ENCODE data around the gene TOMM6.

The TOMM6 gene

DNA sequence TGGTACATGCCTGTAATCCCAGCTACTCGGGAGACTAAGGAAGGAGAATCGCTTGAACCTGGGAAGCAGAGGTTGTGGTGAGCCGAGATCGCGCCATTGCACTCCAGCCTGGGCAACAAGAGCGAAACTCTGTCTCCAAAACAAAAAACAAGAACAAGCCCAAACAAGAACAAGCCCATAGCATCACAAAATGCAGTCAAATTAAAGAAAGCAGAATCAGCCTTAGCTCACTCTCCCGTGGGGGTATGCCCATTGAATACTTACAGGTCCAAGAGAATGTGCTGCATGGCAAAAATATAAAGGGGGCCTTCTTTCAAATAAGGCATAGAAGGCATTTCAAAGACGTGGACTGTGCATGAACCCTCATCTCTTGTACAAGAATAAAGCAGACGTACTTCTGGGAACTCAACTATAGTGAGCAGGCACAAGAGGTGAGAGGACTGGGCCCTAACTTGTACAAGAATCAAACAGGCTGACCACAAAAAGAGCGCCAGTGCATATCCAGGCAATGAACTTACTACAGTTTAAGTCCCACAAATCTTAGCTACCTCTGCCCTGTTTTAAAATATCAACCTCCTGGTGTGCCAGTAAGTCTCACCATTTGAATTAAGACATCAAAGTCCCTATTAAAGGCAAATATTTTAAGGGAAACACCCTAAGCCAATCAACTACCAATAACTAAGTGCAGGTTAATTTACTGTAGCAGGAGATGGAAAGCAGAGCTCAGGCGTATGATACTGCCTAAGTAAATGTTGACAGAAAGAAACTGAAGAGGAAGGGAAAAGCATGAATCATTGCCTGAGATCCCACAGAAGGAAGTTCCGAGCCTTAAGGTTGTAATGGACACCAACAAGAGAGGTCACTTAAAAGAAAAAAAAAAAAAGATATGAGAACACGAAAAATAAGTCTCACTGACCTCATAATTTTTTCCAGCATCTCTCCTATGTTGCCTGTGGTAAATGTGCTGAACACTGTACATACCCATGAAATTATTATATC, 37.4 kb downstream of the TOMM6 start:
- no peak for DNase-seq

DNA sequence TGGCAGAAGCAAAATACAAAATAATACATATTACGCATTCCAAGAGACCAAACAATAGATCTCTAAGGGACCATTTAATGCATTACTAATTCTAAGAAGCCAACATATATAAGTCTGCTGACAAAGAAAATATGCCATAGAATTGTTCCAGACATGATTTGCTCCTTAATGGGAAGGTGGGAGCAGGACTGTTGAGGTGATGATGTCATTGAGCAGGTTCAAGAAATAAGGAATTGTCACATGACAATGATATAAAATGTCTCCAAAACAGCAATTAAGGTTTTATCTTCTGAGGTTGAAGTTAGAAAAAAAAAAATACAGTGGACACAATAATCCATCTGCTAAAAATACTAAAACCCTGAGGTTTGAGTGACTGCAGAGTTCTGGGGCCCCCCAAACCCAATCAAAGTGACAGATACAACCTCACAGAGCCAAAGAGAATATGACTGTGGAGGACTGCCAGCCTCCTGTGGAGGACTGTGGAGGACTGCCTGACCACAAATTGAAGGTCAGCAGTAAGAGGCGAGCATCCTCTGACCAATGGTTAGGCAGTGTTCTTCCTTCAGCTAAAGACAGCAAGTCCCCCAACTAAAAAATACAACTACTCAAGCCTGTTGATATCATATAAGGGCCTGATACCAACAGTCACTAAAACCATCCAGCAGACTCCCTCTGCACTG, 39.0 kb downstream of the TOMM6 start:
- DNase-seq = no peak

DNA sequence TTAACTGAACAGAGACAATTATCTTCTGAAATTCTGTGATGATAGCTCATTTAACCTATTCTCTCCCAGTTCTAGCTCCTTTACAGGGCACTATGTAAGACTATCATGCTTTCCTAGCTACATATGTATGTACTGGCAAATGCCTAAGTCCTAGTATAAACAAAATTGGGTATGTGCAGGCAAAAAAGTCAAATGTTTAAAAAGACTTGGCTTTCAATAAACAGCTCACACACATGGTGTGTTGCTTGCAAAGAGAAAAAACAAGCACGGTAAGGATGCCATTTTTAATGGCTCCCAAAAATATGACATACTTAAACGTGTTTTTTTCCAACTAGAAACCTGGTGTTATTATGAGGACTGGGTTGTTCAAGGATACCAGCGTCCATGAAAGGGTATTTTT, 44.8 kb downstream of the TOMM6 start:
- DNase-seq = no peak

DNA sequence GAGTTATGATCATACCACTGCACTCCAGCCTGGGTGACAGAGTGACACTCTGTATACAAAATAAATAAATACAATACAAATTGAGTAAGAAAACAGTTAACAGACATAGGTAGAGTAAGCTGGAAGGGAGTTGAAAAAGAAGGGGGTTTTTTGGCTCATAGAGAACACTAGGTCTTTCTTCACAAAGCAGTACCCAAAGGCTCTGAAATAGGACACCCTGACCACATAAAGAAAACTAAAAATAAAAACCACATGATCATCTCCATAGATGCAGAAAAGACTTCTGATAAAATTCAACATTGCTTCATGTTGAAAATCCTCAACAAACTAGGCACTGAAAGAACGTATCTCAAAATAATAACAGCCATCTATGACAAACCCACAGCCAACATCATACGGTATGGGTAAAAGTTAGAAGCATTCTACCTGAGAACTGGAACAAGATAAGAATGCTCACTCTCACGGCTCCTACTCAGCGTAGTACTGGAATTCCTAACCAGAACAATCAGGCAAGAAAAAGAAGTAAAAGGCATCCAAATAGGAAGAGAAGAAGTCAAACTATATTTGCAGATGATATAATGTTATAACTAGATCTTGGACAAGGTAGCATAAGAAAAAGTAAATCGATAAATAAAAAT, 48.6 kb downstream of the TOMM6 start:
- DNase-seq = no peak

DNA sequence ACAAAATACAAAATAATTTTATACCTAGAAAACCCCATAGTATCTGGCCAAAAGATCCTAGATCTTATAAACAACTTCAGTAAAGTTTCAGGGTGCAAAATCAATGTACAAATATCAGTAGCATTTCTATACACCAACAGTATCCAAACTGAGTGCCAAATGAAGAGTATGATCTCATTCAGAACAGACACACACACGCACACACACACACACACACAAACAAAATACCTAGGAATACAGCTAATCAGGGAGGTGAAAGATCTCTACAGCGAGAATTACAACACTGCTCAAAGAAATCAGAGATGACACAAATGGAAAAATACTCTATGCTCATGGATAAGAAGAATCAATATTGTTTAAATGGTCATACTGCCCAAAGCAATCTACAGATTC, 49.2 kb downstream of the TOMM6 start:
- DNase-seq = no peak
